HG03460 (cell line): ENCODE results near the gene HERC5.
A peak's percentile ranks its signal among the peaks of the same experiment; 100 is the strongest.
"Not testable (repeated sequence)": the region's sequence is repeated elsewhere in the genome, so short reads cannot be mapped to it uniquely, and the experiment has no call there.

Source experiments
- ATAC-seq: cut with Tn5 transposase; IDR thresholded peaks from one replicate; pipeline ENCODE4 v1.9.1; 2021; ENCODE audit not compliant: unreplicated experiment

The HERC5 gene

DNA sequence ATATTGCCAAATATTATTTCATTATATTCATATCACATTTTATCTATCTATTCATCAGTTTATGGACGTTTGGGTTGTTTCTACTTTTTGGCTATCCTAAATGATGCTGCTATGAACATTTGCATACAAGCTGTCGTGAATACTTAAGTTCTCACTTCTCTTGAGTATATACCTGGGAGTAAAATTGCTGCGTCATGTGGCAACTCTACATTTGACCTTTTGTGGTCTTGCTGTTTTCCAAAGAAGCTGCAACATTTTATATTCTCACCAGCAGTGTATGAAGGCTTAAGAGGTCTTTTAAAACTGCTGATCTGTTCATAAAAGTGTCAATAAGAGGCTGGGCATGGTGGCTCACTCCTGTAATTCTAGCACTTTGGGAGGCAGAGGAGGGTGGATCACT lies 60.9 kb downstream of the HERC5 start:
- no peak for ATAC-seq

DNA sequence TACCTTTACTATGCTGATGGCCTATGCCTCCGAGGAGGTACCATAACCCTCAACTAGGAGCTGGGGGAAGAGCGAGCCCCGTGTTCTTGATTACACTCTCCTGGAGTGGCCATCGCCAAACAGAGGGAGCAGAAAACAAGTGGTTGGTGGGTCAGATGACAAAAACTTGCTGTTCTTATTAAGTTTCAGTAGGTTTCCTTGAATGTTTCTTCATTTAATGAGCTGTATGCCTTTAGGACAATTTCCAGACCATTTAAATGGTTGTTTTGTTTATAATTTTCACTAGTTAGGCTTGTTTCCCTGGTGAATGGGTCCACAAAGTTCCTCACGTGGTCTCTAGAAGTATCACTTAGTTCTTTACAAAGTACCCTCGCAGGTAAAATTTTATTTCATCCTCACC lies 62.0 kb downstream of the HERC5 start:
- ATAC-seq, result no peak

DNA sequence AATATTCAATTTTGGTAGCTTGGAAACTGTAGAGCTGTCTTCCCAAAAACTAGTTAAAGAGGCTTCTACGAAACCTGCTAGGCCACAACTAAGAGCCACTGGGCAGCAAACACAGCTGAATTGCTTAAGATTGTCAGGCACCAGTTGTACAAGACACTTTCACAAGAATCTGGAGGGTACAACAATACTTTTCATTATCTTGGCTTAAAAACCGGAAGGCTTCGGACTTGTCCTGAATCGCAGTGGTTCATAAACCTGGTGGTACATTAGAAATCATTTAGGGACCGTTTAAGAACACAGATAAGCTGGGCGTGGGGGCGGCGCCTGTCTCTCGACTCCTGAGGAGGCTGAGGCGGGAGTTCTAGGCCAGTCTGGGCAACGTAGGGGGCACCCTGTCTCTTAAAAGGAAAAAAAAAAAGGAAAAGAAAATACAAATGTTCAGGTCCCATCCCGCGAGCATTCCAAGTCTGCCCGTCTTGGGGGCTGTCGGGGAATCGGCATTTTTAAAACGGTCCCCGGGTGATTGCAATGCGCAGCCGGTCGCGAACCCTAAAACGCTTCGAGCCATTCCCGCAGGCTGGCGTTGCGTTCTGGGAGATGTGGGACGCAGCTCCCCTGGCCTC lies 65.9 kb downstream of the HERC5 start:
- peak; percentile 26 for ATAC-seq

DNA sequence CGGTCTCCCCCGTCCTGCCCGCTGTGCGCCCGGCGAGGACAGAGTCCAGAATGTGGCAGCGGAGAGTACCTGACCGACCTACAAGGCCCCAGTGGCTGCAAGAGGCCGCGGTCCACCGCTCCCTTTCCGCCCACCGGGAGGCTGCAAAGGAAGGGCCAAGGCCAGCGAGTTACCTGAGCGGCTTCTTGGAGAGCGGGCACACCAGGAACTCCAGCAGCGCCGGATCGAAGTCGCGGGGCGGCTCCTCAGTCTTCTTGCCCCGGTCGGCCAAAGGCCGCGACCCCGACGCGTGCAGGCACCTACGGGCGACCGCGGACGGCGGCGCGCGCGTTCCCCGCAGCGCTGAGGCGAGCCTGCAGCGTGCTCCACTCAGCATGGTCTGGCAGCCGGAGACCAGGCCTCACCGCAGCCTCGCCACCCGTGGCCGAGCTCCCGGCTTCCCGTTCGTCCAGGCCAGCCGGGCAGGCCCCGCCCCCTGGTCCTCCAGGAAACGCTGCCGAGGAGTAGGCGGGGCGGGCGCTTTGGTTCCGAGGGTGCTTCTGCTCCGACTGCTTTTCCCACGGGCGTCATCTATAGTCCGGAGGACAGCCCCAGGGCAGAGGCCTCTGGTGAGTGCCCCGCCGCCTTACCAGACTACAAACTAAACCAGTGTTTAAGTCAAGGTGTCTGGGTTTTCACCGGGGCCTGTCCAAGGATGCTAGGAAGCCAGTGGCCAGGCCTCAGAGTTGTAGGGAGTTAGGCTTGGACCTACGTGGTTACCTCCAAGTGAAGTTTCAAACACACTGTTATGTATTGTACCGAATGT lies 66.6 kb downstream of the HERC5 start, which contains the start of gene PYURF:
Gene PYURF, minus strand, starts transcription at position 452 of the 805 bp plus-strand sequence. Its CDS starts 76 bp downstream, at position 376.
- peak; percentile 79 for ATAC-seq

DNA sequence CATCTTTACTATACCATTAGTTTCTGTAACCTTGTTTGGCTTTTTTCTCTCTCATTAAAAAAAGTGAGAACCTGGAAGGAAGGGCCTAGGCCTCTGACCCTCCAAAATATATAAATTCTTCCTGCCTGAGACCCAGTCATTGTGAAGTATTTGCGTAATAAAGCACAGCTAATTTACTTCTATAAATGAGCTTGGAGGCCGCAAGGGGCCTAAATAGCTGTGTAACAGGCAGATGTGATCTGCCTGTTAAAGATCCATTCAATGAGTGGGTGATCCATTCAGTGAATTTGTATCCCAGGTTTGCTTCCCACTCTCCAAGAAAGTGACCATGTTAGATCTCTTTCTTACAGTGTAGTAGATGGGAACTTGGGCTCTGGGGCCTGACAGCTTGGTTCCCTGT lies 67.3 kb downstream of the HERC5 start:
- no peak for ATAC-seq

DNA sequence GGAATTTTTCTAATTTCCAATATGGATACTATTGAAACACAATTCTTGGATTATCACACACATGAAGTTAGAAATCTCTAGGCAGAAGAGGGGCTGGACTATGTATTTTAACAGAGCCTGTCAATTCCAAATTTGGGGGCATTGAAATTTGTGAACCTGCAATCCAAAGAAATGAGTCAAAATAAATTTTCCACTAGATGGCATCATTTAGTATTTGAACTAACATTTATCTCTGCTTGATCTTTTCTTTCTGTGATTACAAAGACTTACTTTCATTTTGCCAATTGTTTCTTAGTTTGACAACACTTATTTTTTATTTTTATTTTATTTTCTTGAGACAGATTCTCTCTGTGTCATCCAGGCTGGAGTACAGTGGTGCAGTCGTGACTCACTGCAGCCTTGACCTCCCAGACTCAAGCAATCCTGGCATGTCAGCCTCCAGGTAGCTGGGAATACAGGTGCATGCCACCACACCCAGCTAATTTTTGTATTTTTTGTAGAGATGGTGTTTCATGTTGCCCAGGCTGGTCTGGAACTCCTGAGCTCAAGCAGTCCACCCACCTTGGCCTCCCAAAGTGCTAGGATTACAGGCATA lies 69.4 kb downstream of the HERC5 start:
- no peak for ATAC-seq

DNA sequence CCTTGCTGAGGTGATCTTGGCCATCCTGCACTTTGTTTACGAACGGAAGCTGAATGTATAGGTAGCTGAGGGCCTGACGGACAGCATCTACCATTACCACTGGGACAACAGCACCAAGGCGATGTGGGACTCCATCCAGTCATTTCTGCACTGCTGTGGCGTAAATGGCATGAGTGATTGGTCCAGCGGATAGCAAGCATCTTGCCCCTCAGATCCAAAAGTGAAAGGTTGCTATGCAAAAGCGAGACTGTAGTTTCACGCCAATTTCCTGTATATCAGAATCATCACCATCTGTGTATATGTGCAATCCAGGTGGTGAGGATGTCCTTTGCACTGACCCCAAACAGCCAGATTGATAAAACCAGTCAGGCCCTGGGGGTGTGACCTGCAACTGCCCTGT lies 70.9 kb downstream of the HERC5 start:
- peak; percentile 38 for ATAC-seq

DNA sequence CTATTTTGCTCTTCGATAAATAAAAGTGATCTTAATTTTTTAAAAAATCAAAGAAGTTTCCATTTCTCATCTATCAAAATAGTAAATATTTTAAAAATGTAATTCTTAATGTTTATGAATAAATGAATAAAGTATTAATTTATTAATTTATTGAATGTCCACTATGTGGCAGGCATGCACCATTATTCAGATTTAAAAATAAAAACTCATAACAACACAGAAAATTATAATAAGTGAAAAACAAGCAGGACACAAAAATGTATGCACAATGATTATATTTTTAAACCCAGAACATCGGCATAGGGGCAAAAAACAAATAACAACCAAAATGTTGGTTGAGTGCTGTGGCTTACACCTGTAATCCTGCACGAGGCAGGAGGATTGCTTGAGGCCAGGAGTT lies 71.9 kb downstream of the HERC5 start:
- no peak for ATAC-seq

DNA sequence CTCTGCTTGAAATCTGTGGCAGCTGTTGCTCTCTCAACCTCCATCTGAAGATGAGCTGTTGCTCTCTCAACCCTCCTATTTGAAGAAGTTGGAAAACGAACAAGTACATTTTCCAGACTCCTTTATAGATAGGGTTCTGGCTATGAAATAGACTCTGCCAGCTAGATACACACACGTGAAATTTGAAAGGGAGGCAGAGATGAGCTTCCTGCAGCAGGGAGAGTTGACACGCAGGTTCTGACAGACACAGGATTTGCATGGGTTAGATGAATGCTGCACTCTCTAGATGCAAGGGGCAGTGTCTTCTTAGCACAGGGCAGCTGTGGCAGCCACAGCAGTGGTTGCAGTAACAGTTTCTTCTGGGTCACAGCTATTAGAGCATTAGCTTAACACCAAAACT lies 74.6 kb downstream of the HERC5 start:
- no peak for ATAC-seq

DNA sequence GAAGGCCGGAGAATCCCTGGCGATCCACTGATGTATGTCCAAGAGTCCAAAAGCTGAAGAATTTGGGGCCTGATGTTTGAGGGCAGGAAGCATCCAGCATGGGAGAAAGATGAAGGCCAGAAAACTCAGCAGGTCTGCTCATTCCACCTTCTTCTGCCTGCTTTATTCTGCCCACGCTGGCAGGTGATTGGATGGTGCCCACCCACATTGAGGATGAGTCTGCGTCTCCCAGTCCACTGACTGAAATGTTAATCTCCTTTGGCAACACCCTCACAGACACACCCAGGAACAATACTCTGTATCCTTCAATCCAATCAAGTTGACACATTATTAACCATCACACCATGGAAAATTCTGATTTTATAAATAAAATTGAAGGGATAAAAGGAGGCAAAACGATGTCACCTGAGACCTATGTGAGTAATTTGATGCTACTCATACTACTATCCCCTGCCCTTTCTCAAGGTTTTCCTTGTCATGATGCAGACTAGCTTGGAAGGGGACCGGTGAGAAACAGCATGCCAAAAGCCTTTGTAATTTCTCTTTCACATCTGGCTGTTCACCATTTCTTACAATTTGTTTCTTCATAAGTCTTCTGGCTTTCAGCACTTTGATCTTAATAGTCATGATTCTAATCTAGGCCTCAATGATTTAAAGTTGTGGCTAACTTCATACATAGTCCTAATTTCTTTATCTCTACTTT lies 76.3 kb downstream of the HERC5 start:
- ATAC-seq, result no peak

DNA sequence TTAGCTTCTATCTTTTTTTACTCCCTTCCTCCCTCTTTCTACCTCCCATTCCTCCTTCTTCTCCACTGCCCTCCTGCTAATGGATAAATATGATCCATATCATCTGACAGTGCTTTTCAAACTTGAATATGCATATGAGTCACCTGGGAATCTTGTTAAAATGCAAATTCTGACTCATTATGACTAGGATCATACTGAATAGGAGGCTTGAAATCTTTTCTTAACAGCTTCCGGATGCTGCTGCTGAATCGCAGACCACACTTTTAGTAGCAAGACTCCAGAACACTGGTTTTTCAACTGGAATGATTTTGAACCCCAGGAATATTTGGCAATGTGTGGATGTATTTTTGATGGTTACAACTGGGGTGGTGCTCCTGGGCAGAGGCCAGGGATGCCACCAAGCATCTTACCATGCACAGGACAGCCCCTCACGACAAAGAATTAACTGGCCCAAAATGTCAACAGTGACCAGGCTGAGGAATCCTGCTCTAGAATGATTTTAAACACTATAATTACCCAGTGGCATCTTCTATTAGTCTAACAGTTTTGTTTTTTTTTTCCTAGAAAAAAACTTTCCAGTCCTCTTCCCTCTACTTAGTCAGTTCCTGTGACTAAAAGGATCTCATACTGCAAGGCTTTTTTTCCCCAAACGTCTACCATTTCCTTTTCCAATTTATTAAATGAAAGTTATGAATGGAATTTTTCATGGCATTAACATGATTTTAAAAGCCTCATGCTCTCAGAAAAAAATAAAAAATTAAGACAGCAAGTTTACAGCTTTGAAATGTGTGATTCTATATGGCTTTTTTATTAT lies 77.2 kb downstream of the HERC5 start:
- no peak for ATAC-seq

DNA sequence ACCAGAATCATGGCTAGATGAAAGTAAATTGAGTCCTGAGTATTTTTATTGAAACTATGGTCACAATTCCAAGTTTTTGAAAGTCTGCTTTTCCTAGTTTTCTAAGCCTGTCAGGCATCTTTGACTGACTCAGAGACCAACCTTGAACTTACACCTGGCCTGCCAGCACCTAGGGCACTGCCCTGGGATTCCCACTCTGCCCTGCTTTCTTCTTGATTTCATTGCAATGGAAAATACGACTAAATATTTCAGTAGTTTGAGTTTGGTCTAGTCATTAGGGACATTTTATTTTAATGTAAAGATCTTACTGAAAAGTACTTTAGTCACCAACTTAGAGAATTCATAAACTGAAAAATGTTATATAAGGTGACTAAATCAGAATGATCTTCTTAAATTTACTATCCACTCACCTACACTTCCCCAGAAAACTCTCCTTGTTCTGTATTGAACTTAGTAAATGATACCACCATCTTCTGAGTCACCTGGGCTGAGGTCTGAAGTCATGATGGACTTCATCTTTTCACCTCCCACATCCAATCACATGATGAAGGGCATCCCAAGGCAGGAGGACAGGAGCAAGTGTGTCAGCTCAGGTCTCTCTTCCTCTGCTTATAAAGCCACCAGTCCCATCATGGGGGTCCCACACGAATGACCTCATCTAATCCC lies 78.3 kb downstream of the HERC5 start:
- no peak for ATAC-seq

DNA sequence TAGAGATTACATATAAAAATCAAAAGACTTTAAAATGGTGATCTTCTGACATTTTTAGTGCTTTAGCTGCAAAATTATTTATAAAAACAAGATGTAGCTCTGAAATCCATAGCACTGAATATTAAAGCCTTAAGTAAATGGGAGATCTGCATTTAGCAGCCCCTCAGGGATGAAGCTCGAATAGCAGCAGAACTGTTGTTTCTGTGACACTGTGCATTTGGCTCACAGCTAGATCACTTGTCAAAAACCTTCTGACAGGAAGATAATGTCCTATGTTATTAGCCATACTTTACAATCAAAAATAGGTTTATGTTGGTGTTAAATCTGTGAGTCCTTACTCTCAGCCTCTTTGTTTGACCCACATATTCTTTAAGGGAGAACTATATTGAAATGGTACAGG lies 80.8 kb downstream of the HERC5 start:
- no peak for ATAC-seq

DNA sequence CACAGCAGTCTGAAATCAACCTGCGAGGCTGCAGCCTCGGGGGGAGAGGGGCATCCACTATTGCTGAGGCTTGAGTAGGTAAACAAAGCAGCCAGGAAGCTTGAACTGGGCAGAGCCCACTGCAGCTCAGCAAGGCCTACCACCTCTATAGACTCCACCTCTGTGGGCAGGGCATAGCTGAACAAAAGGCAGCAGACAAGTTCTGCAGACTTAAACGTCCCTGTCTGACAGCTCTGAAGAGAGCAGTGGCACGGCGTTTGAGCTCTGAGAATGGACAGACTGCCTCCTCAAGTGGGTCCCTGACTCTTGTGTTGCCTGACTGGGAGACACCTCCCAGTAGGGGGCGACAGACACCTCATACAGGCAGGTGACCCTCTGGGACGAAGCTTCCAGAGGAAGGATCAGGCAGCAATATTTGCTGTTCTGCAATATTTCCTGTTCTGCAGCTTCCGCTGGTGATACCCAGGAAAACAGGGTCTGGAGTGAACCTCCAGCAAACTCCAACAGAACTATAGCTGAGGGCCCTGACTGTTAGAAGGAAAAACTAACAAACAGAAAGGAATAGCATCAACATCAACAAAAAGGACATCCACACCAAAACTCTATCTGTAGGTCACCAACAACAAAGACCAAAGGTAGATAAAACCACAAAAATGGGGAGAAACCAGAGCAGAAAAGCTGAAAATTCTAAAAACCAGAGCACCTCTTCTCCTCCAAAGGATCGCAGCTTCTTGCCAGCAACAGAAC lies 82.6 kb downstream of the HERC5 start:
- not testable (repeated sequence) for ATAC-seq

DNA sequence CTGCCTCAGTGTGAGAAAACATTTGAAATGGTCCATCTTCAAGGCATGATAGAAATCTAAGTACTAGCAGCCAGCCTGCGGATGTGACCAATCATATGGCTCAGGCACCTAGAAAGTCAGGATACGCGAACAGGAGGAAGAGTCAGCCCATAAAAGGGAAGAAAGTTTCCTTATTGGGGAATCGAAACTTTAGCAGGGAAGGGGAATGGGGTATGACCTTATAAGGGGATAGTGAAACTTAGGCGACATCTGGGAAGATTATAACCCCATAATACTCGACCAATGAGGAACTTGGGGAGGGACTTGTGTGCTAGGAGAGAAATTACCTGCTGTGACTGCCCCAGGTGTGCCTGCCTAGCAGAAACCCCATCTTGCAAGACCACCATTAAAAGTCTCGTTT lies 92.9 kb downstream of the HERC5 start:
- ATAC-seq, result no peak
